H9 (cell line): ENCODE results near the gene CDH4. TPM values are rescaled to one million over a fixed set of nuclear protein-coding genes. Genes with fewer than 3 reads are reported as not detected.

Experiments
- DNase-seq: peaks from one replicate; pipeline ENCODE4 v3.0.0-alpha.2; 2017
- H2AFZ ChIP-seq: one replicate; pipeline ENCODE4 v1.6.1; 2013; ENCODE audit warnings: mild to moderate bottlenecking, low read length, control low read depth, moderate library complexity
- H2AK5ac ChIP-seq: 2 replicates; pipeline ENCODE4 v1.6.1; 2013; ENCODE audit warnings: low read length, control low read depth, mixed read lengths; ENCODE audit not compliant: insufficient read length
- H2BK120ac ChIP-seq: one replicate; pipeline ENCODE4 v1.6.1; 2013; ENCODE audit warnings: low read depth, mild to moderate bottlenecking, low read length, control low read depth, inconsistent platforms; ENCODE audit not compliant: poor library complexity, severe bottlenecking
- H2BK12ac ChIP-seq: 2 replicates; pipeline ENCODE4 v1.6.1; 2013; ENCODE audit warnings: low read length, control low read depth, mixed read lengths, low read depth; ENCODE audit not compliant: insufficient read length
- H2BK15ac ChIP-seq: 2 replicates; pipeline ENCODE4 v1.6.1; 2013; ENCODE audit warnings: low read depth, low read length, control low read depth
- H2BK20ac ChIP-seq: one replicate; pipeline ENCODE4 v1.6.1; 2013; ENCODE audit warnings: low read depth, mild to moderate bottlenecking, low read length, control low read depth, inconsistent platforms; ENCODE audit not compliant: poor library complexity, severe bottlenecking
- H2BK5ac ChIP-seq: 2 replicates; pipeline ENCODE4 v1.6.1; 2013; ENCODE audit warnings: low read length, control low read depth, mixed read lengths; ENCODE audit not compliant: insufficient read length
- H3K14ac ChIP-seq: 2 replicates; pipeline ENCODE4 v1.6.1; 2013; ENCODE audit warnings: low read length, control low read depth; ENCODE audit not compliant: insufficient read depth
- H3K18ac ChIP-seq: 2 replicates; pipeline ENCODE4 v1.6.1; 2013; ENCODE audit warnings: low read depth, mild to moderate bottlenecking, mixed read lengths, low read length, control low read depth; ENCODE audit not compliant: insufficient read length
- H3K23ac ChIP-seq: 2 replicates; pipeline ENCODE4 v1.6.1; 2013; ENCODE audit warnings: low read length, control low read depth, mixed read lengths, low read depth; ENCODE audit not compliant: insufficient read length
- H3K23me2 ChIP-seq: 2 replicates; pipeline ENCODE4 v1.6.1; 2013; ENCODE audit warnings: low read depth, mild to moderate bottlenecking, mixed read lengths, low read length, control low read depth; ENCODE audit not compliant: insufficient read length, poor library complexity, severe bottlenecking
- H3K27ac ChIP-seq: 2 replicates; pipeline ENCODE4 v1.5.1; 2013; ENCODE audit warnings: low read length, control low read depth, mixed read lengths, low read depth; ENCODE audit not compliant: insufficient read length
- H3K27me3 ChIP-seq: 2 replicates; pipeline ENCODE4 v1.6.1; 2013; ENCODE audit warnings: low read length, control low read depth, inconsistent platforms; ENCODE audit not compliant: insufficient read depth
- H3K4ac ChIP-seq: 2 replicates; pipeline ENCODE4 v1.6.1; 2013; ENCODE audit warnings: low read depth, mild to moderate bottlenecking, control low read depth, inconsistent platforms, low read length, moderate library complexity
- H3K4me1 ChIP-seq: 2 replicates; pipeline ENCODE4 v1.6.1; 2013; ENCODE audit warnings: low read length, control low read depth, inconsistent platforms; ENCODE audit not compliant: insufficient read depth
- H3K4me2 ChIP-seq: 2 replicates; pipeline ENCODE4 v1.6.1; 2013; ENCODE audit warnings: low read length, control low read depth, mixed read lengths; ENCODE audit not compliant: insufficient read length, insufficient read depth
- H3K56ac ChIP-seq: 2 replicates; pipeline ENCODE4 v1.6.1; 2013; ENCODE audit warnings: low read depth, mild to moderate bottlenecking, mixed read lengths, low read length, control low read depth; ENCODE audit not compliant: insufficient read length
- H3K79me1 ChIP-seq: 2 replicates; pipeline ENCODE4 v1.6.1; 2013; ENCODE audit warnings: low read depth, mild to moderate bottlenecking, moderate library complexity, low read length, control low read depth, inconsistent platforms; ENCODE audit not compliant: insufficient read depth, poor library complexity, severe bottlenecking
- H3K79me2 ChIP-seq: 2 replicates; pipeline ENCODE4 v1.6.1; 2013; ENCODE audit warnings: low read length, control low read depth, inconsistent platforms; ENCODE audit not compliant: insufficient read depth
- H3K9ac ChIP-seq: 2 replicates; pipeline ENCODE4 v1.6.1; 2013; ENCODE audit warnings: low read length, control low read depth, mixed read lengths; ENCODE audit not compliant: insufficient read length; ENCODE audit errors: extremely low read depth
- H3K9me3 ChIP-seq: one replicate; pipeline ENCODE4 v1.6.1; 2013; ENCODE audit warnings: low read depth, low read length, inconsistent platforms; ENCODE audit not compliant: control insufficient read depth
- H3T11ph ChIP-seq: one replicate; pipeline ENCODE4 v1.6.1; 2013; ENCODE audit warnings: mild to moderate bottlenecking, low read length, control low read depth, inconsistent platforms
- H4K20me1 ChIP-seq: one replicate; pipeline ENCODE4 v1.6.1; 2013; ENCODE audit not compliant: control insufficient read depth, insufficient read length, insufficient read depth
- H4K5ac ChIP-seq: 2 replicates; pipeline ENCODE4 v1.6.1; 2013; ENCODE audit warnings: low read depth, mild to moderate bottlenecking, mixed read lengths, low read length, control low read depth; ENCODE audit not compliant: insufficient read length
- H4K8ac ChIP-seq: replicated peaks from 2 replicates; pipeline ENCODE4 v1.6.1; 2013; ENCODE audit warnings: low read length, control low read depth, mixed read lengths, low read depth; ENCODE audit not compliant: insufficient read length
- H4K91ac ChIP-seq: 2 replicates; pipeline ENCODE4 v1.6.1; 2013; ENCODE audit warnings: low read depth, mild to moderate bottlenecking, moderate library complexity, mixed read lengths, low read length, control low read depth; ENCODE audit not compliant: insufficient read length
- H3K27ac Mint-ChIP-seq, 3 experiments: 2 replicates in 2 of 3; 3 replicates in 1 of 3; pipeline ENCODE4 v1.8.0; 2020 to 2021; ENCODE audit warnings: mixed read lengths in 3 of 3, mild to moderate bottlenecking in 1 of 3, moderate library complexity in 1 of 3
- H3K27me3 Mint-ChIP-seq: 2 replicates; pipeline ENCODE4 v1.8.0; 2021; ENCODE audit warnings: low read depth, mild to moderate bottlenecking, moderate library complexity, mixed read lengths
- H3K36me3 Mint-ChIP-seq, 3 experiments: 2 replicates in 2 of 3; 3 replicates in 1 of 3; pipeline ENCODE4 v1.8.0; 2020 to 2021; ENCODE audit warnings: low read depth in 3 of 3, mixed read lengths in 3 of 3; ENCODE audit not compliant: insufficient read depth in 1 of 3
- H3K4me1 Mint-ChIP-seq, 2 experiments: 2 replicates each; pipeline ENCODE4 v1.8.0; 2020; ENCODE audit warnings: mixed read lengths in 2 of 2
- H3K4me3 Mint-ChIP-seq, 2 experiments: 2 replicates in 1 of 2; 3 replicates in 1 of 2; pipeline ENCODE4 v1.8.0; 2020 to 2021; ENCODE audit warnings: mild to moderate bottlenecking in 2 of 2, mixed read lengths in 2 of 2, moderate library complexity in 1 of 2
- H3K9me3 Mint-ChIP-seq, 2 experiments: 2 replicates in 1 of 2; 3 replicates in 1 of 2; pipeline ENCODE4 v1.8.0; 2020; ENCODE audit warnings: mild to moderate bottlenecking in 2 of 2, mixed read lengths in 2 of 2, moderate library complexity in 1 of 2
- WGBS: extraction: QIAGEN DNeasy Blood & Tissue Kit; methylation state at CpG from one replicate; pipeline ENCODE4 v1.1.7; 2013; ENCODE audit warnings: missing lambda C conversion rate, low lambda C conversion rate, mixed read lengths; ENCODE audit not compliant: insufficient read length; ENCODE audit errors: extremely low coverage; 5-methylcytosine and 5-hydroxymethylcytosine counted together
- total RNA-seq: library from RNA; stranded (reverse); gene quantifications from 2 replicates; pipeline ENCODE4 v1.2.1, GENCODE V29; 2021
- TF ChIP-seq, protein P1 (sequence below): fragments of 200-600 bp; sonication (generic); conservative IDR thresholded peaks from 3 replicates; pipeline ENCODE4 v1.8.0; 2021; ENCODE audit warnings: antibody characterized with exemption, mild to moderate bottlenecking

Gene CDH4
- total RNA-seq, 1 experiment from 2014 or later: 3.0 TPM

DNA sequence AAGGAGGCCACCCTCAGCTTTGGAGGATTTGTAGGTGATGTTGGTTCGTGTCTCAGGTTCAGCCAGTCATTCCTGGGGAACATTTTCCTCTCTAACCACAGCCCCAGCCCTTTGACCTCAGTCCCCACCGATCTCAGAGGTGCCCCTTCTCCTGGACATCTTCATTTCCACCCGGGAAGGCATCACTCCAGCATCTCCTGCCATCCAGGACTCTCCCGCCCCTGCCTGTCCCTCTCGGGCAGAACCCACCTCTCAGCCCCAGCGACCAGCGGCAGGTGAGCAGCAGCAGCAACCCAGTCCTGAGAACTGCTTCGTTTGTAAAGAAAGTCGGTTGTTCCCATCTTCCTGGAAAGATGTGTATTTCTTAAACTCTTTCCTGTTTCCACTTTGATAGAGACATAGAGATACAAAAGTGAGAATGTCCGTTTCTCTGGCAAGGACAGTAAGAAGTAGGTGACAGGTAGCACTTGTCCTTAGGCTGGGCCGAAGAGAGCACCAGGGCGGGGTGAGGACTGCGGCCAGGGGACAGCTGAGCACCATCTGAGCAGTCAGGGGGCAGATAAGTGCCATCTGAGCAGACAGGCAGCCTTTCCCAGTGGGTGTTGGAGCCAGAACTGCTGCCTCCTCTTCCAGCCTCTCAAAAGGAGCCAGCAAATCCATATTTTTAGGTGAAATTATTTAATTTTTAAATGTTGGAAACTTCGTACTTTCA, 142.2 kb downstream of the CDH4 start:
- Histone ChIP-seq H2BK120ac (no peak overlapping the region), H4K8ac (no peak overlapping the region), H3K79me2 (no peaks in the 10 kb centered on the region), H3K23ac (no peak overlapping the region), H3K14ac (no peak overlapping the region), H2AFZ (no peak overlapping the region), H3K4me1 (no peaks in the 10 kb centered on the region; the same call in 1 of the 2 replicates), H3K27ac (no peak overlapping the region), H2BK5ac (no peak overlapping the region), H3K9me3 (no peaks in the 10 kb centered on the region), H4K5ac (no peak overlapping the region), H2BK20ac (no peak overlapping the region), H3T11ph (no peak overlapping the region), H3K79me1 (no peaks in the 10 kb centered on the region), H4K20me1 (no peaks in the 10 kb centered on the region), H3K4me2 (no peak overlapping the region), H3K56ac (no peak overlapping the region), H2BK12ac (no peak overlapping the region), H3K27me3 (no peaks in the 10 kb centered on the region), H4K91ac (no peak overlapping the region), H3K18ac (no peak overlapping the region), H2AK5ac (no peak overlapping the region), H3K23me2 (no peaks in the 10 kb centered on the region), H3K4ac (no peak overlapping the region), H3K9ac (no peak overlapping the region), H2BK15ac (no peak overlapping the region)
- DNase-seq: no peak
- no peak overlapping the region for H3K4me3 Mint-ChIP-seq
- TF ChIP-seq, protein P1, sequence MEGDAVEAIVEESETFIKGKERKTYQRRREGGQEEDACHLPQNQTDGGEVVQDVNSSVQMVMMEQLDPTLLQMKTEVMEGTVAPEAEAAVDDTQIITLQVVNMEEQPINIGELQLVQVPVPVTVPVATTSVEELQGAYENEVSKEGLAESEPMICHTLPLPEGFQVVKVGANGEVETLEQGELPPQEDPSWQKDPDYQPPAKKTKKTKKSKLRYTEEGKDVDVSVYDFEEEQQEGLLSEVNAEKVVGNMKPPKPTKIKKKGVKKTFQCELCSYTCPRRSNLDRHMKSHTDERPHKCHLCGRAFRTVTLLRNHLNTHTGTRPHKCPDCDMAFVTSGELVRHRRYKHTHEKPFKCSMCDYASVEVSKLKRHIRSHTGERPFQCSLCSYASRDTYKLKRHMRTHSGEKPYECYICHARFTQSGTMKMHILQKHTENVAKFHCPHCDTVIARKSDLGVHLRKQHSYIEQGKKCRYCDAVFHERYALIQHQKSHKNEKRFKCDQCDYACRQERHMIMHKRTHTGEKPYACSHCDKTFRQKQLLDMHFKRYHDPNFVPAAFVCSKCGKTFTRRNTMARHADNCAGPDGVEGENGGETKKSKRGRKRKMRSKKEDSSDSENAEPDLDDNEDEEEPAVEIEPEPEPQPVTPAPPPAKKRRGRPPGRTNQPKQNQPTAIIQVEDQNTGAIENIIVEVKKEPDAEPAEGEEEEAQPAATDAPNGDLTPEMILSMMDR: no peak
- no CpG with 5 or more reads among the region's 14 CpGs for WGBS
- H3K27ac Mint-ChIP-seq: no peak overlapping the region
- peaks cover 0 to 6% (median 3%) of the 10 kb centered on the region in 3 experiments; a peak in 2 of 7 replicates for H3K36me3 Mint-ChIP-seq
- H3K9me3 Mint-ChIP-seq: peaks cover 4 to 6% of the 10 kb centered on the region in 2 experiments; a peak in 4 of 5 replicates
- peaks cover 21% of the 10 kb centered on the region for H3K27me3 Mint-ChIP-seq
- H3K4me1 Mint-ChIP-seq: peaks cover 11 to 14% of the 10 kb centered on the region in 2 experiments
